Astrocyte of the cerebellum (primary cell): ENCODE data around the gene ERBB4.
"Not testable (repeated sequence)": the region's sequence is repeated elsewhere in the genome, so short reads cannot be mapped to it uniquely, and the experiment has no call there.

Source experiments
- DNase-seq: peaks from one replicate; pipeline ENCODE4 v3.0.0-alpha.2; 2011; ENCODE audit warnings: low read depth
- H3K4me3 ChIP-seq: 2 replicates; pipeline ENCODE4 v1.5.1; 2011; ENCODE audit warnings: mild to moderate bottlenecking, low read depth, low read length, moderate library complexity
- CTCF ChIP-seq: IDR thresholded peaks from 2 replicates; pipeline ENCODE4 v1.5.1; 2012; ENCODE audit warnings: low read length, low read depth, moderate library complexity, mild to moderate bottlenecking; ENCODE audit errors: missing control alignments
- in situ Hi-C: cut with HindIII; loops from 2 replicates; pipeline ENCODE4 v1.10.0; 2017; ENCODE audit warnings: low sequenced_read_pairs

Gene ERBB4

GRCh38 chr2:211729433-211729832, 809.2 kb downstream of the ERBB4 start:
- H3K4me3 ChIP-seq = no peak overlapping the region
- in situ Hi-C loops = no loop called here
- TF ChIP-seq CTCF = no peak
- no peak for DNase-seq

- no peak overlapping the region for H3K4me3 ChIP-seq
- no peak for DNase-seq
- in situ Hi-C loops = no loop called here
- no peak for TF ChIP-seq CTCF
These were observed 813.7 kb downstream of the ERBB4 start for GRCh38 chr2:211724933-211725332.

GRCh38 chr2:211723398-211723797, 815.2 kb downstream of the ERBB4 start:
- TF ChIP-seq CTCF = no peak
- in situ Hi-C loops = no loop called here
- H3K4me3 ChIP-seq = no peak overlapping the region
- DNase-seq = no peak

- no peak for TF ChIP-seq CTCF
- in situ Hi-C loops = no loop called here
- DNase-seq = no peak
- no peak overlapping the region for H3K4me3 ChIP-seq
These were observed 815.7 kb downstream of the ERBB4 start for GRCh38 chr2:211722928-211723327.

- H3K4me3 ChIP-seq, in situ Hi-C loops, DNase-seq: not testable (repeated sequence)
These were observed 816.7 kb downstream of the ERBB4 start for GRCh38 chr2:211721874-211722273.

- DNase-seq = no peak
- no peak overlapping the region for H3K4me3 ChIP-seq
- no peak for TF ChIP-seq CTCF
- in situ Hi-C loops = no loop called here
These were observed 829.2 kb downstream of the ERBB4 start for GRCh38 chr2:211709389-211709788.

GRCh38 chr2:211692689-211693088, 845.9 kb downstream of the ERBB4 start:
- no peak for TF ChIP-seq CTCF
- H3K4me3 ChIP-seq = no peak overlapping the region
- in situ Hi-C loops = no loop called here
- no peak for DNase-seq
